OCI-LY3 (cell line): ENCODE measurements around the gene NBEA.

ENCODE experiments used
- H2AFZ ChIP-seq: fragments of 200-600, 300-600 bp; shearing (Covaris generic); 2 replicates; pipeline ENCODE4 v1.6.0; 2014; ENCODE audit warnings: antibody characterized with exemption, low read depth, low read length
- H3K27ac ChIP-seq: fragments of 200-600, 300-600 bp; sonication (generic); 2 replicates; pipeline ENCODE4 v1.5.1; 2014; ENCODE audit warnings: mild to moderate bottlenecking, low read length, moderate library complexity, mixed read lengths
- H3K27me3 ChIP-seq: fragments of 200-600, 300-600 bp; sonication (generic); 2 replicates; pipeline ENCODE4 v1.6.1; 2014; ENCODE audit warnings: low read depth, low read length, mixed read lengths
- H3K36me3 ChIP-seq: fragments of 200-600, 300-600 bp; sonication (generic); replicated peaks from 2 replicates; pipeline ENCODE3; 2014; ENCODE audit warnings: low read depth, low read length, mixed read lengths
- H3K4me1 ChIP-seq: fragments of 300-600, 200-600 bp; sonication (generic); 2 replicates; pipeline ENCODE4 v1.6.1; 2014; ENCODE audit warnings: low read length, mixed read lengths
- H3K4me2 ChIP-seq: fragments of 200-600, 300-600 bp; sonication (generic); 2 replicates; pipeline ENCODE4 v1.6.1; 2014; ENCODE audit warnings: low read length, mixed read lengths
- H3K4me3 ChIP-seq: fragments of 300-600, 200-600 bp; sonication (generic); 2 replicates; pipeline ENCODE4 v1.5.1; 2014; ENCODE audit warnings: antibody characterized with exemption, mild to moderate bottlenecking, low read length, moderate library complexity
- H3K79me2 ChIP-seq: fragments of 300-600, 200-600 bp; shearing (Covaris generic); 2 replicates; pipeline ENCODE4 v1.6.1; 2014; ENCODE audit warnings: mild to moderate bottlenecking, low read length, mixed read lengths
- H3K9ac ChIP-seq: fragments of 300-600, 200-600 bp; shearing (Covaris generic); 2 replicates; pipeline ENCODE4 v1.6.0; 2014; ENCODE audit warnings: mild to moderate bottlenecking, low read length, moderate library complexity
- H3K9me3 ChIP-seq: fragments of 200-600, 300-600 bp; shearing (Covaris generic); 2 replicates; pipeline ENCODE4 v1.6.1; 2014; ENCODE audit warnings: low read length, mixed read lengths; ENCODE audit not compliant: insufficient read depth
- H4K20me1 ChIP-seq: fragments of 200-600, 300-600 bp; sonication (generic); 2 replicates; pipeline ENCODE4 v1.6.1; 2016; ENCODE audit warnings: low read length, mixed read lengths; ENCODE audit not compliant: insufficient read depth
- CTCF ChIP-seq: fragments of 200-600, 300-600 bp; sonication (generic); IDR thresholded peaks from 2 replicates; pipeline ENCODE4 v1.5.1; 2014; ENCODE audit warnings: antibody characterized with exemption, low read length, low read depth
- EZH2phosphoT487 ChIP-seq: fragments of 200-600 bp; shearing (Covaris generic); IDR thresholded peaks from 2 replicates; pipeline ENCODE4 v1.6.1; 2018; ENCODE audit warnings: antibody characterized with exemption, mixed run types, low read depth

The NBEA gene

GRCh38 chr13:35213911-35214310, 271.8 kb downstream of the NBEA start:
- Histone ChIP-seq H2AFZ (no peak overlapping the region), H3K4me1 (no peaks in the 10 kb centered on the region), H3K4me2 (no peak overlapping the region), H3K36me3 (no peaks in the 10 kb centered on the region), H3K4me3 (no peak overlapping the region), H3K9me3 (no peaks in the 10 kb centered on the region), H3K27ac (no peak overlapping the region), H3K9ac (no peak overlapping the region), H3K79me2 (no peaks in the 10 kb centered on the region), H3K27me3 (no peaks in the 10 kb centered on the region), H4K20me1 (no peaks in the 10 kb centered on the region)
- no peak for TF ChIP-seq CTCF
- no peak for TF ChIP-seq EZH2phosphoT487

- no peaks in the 10 kb centered on the region for H3K36me3 ChIP-seq
- no peak overlapping the region for H3K4me2 ChIP-seq
- no peak for TF ChIP-seq EZH2phosphoT487
- no peak for TF ChIP-seq CTCF
- H3K79me2 ChIP-seq: no peaks in the 10 kb centered on the region
- H3K9me3 ChIP-seq: no peaks in the 10 kb centered on the region
- H3K4me1 ChIP-seq: no peaks in the 10 kb centered on the region
- H3K27me3 ChIP-seq: no peaks in the 10 kb centered on the region
- H4K20me1 ChIP-seq: no peaks in the 10 kb centered on the region
- no peak overlapping the region for H3K27ac ChIP-seq
- no peak overlapping the region for H3K9ac ChIP-seq
- no peak overlapping the region for H2AFZ ChIP-seq
- no peak overlapping the region for H3K4me3 ChIP-seq
Measured at GRCh38 chr13:35216131-35216530, 274.1 kb downstream of the NBEA start.

- no peak for TF ChIP-seq EZH2phosphoT487
- Histone ChIP-seq H3K36me3 (no peaks in the 10 kb centered on the region), H3K27me3 (no peaks in the 10 kb centered on the region), H3K9me3 (no peaks in the 10 kb centered on the region), H2AFZ (no peak overlapping the region), H3K4me3 (no peak overlapping the region), H3K4me2 (no peak overlapping the region), H3K79me2 (no peaks in the 10 kb centered on the region), H3K4me1 (no peaks in the 10 kb centered on the region), H4K20me1 (no peaks in the 10 kb centered on the region), H3K9ac (no peak overlapping the region), H3K27ac (no peak overlapping the region)
Measured at GRCh38 chr13:35219021-35219420, 277.0 kb downstream of the NBEA start.

DNA sequence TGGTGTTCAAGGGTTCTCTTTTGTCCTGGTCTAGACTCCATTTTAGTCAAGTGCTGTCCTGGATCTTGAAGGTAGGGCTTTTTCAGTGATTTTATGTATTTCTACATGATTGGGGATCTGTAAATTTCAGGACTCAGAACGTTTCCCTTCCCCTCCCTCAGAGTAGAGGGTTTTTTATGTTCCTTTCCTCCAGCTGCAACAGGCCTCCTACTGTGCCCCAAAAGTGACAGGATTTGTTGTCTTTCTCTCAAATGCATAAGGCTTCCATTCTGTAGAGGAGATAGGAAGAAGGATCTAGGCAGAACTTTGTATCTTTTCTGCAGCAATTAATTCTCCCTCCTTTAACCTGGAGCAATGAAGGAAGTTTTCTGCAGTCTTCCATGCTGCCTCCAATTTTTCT, 283.1 kb downstream of the NBEA start:
- TF ChIP-seq CTCF (no peak), EZH2phosphoT487 (no peak)
- Histone ChIP-seq H3K9me3 (no peaks in the 10 kb centered on the region), H3K4me1 (no peaks in the 10 kb centered on the region), H3K27ac (no peak overlapping the region), H3K9ac (no peak overlapping the region), H3K27me3 (no peaks in the 10 kb centered on the region), H4K20me1 (no peaks in the 10 kb centered on the region), H3K79me2 (no peaks in the 10 kb centered on the region), H2AFZ (no peak overlapping the region), H3K4me2 (no peak overlapping the region), H3K36me3 (no peaks in the 10 kb centered on the region), H3K4me3 (no peak overlapping the region)

- no peaks in the 10 kb centered on the region for H3K4me1 ChIP-seq
- H4K20me1 ChIP-seq: no peaks in the 10 kb centered on the region
- H3K79me2 ChIP-seq: no peaks in the 10 kb centered on the region
- H3K9me3 ChIP-seq: no peaks in the 10 kb centered on the region
- TF ChIP-seq EZH2phosphoT487: no peak
- H3K4me2 ChIP-seq: no peak overlapping the region
- no peak overlapping the region for H3K9ac ChIP-seq
- no peak overlapping the region for H3K4me3 ChIP-seq
- no peak overlapping the region for H2AFZ ChIP-seq
- H3K27me3 ChIP-seq: no peaks in the 10 kb centered on the region
- no peaks in the 10 kb centered on the region for H3K36me3 ChIP-seq
- H3K27ac ChIP-seq: no peak overlapping the region
Measured at GRCh38 chr13:35225582-35225981, 283.5 kb downstream of the NBEA start.
